Choroid plexus epithelial cell (primary cell): Measurements from ENCODE around the gene EPHB2.

Experiments used
- DNase-seq: peaks from one replicate; pipeline ENCODE4 v3.0.0-alpha.2; 2010; ENCODE audit warnings: low read depth
- H3K4me3 ChIP-seq: 2 replicates; pipeline ENCODE4 v1.5.1; 2011; ENCODE audit warnings: low read depth, mild to moderate bottlenecking, control low read depth, low read length, moderate library complexity
- TF ChIP-seq, protein P1 (sequence below): conservative IDR thresholded peaks from 2 replicates; pipeline ENCODE4 v1.5.1; 2011; ENCODE audit warnings: low read depth, mild to moderate bottlenecking, control low read depth, inconsistent platforms, low read length, moderate library complexity

EPHB2 gene

DNA sequence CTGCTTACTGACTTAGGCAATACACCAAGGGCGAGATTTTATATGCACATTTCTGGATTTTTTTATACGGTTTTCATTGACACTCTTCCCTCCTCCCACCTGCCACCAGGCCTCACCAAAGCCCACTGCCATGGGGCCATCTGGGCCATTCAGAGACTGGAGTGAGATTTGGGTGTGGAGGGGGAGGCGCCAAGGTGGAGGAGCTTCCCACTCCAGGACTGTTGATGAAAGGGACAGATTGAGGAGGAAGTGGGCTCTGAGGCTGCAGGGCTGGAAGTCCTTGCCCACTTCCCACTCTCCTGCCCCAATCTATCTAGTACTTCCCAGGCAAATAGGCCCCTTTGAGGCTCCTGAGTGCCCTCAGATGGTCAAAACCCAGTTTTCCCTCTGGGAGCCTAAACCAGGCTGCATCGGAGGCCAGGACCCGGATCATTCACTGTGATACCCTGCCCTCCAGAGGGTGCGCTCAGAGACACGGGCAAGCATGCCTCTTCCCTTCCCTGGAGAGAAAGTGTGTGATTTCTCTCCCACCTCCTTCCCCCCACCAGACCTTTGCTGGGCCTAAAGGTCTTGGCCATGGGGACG, 204.1 kb downstream of the EPHB2 start:
- no peak for DNase-seq
- TF ChIP-seq, protein P1, sequence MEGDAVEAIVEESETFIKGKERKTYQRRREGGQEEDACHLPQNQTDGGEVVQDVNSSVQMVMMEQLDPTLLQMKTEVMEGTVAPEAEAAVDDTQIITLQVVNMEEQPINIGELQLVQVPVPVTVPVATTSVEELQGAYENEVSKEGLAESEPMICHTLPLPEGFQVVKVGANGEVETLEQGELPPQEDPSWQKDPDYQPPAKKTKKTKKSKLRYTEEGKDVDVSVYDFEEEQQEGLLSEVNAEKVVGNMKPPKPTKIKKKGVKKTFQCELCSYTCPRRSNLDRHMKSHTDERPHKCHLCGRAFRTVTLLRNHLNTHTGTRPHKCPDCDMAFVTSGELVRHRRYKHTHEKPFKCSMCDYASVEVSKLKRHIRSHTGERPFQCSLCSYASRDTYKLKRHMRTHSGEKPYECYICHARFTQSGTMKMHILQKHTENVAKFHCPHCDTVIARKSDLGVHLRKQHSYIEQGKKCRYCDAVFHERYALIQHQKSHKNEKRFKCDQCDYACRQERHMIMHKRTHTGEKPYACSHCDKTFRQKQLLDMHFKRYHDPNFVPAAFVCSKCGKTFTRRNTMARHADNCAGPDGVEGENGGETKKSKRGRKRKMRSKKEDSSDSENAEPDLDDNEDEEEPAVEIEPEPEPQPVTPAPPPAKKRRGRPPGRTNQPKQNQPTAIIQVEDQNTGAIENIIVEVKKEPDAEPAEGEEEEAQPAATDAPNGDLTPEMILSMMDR = no peak
- no peak overlapping the region for H3K4me3 ChIP-seq

DNA sequence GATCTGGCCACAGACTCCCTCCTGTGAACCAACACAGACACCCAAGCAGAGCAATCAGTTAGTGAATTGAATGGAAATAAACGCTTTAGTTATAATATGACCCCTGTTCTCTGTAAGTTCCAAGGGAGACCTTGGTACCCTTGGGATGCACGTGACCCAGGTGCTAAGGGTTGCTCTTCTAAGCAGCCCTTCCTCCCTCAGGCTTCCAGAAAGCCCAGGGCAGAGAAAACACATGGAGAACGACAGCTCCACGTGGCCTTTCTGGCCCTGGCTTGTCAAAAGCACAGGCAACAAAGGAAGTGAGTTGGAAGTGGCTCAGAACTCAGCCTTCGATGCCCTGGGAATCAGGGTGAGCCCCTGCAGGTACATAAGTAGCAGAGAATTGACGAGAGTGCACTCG, 204.6 kb downstream of the EPHB2 start:
- no peak for DNase-seq
- H3K4me3 ChIP-seq = no peak overlapping the region
- TF ChIP-seq, protein P1 = no peak

DNA sequence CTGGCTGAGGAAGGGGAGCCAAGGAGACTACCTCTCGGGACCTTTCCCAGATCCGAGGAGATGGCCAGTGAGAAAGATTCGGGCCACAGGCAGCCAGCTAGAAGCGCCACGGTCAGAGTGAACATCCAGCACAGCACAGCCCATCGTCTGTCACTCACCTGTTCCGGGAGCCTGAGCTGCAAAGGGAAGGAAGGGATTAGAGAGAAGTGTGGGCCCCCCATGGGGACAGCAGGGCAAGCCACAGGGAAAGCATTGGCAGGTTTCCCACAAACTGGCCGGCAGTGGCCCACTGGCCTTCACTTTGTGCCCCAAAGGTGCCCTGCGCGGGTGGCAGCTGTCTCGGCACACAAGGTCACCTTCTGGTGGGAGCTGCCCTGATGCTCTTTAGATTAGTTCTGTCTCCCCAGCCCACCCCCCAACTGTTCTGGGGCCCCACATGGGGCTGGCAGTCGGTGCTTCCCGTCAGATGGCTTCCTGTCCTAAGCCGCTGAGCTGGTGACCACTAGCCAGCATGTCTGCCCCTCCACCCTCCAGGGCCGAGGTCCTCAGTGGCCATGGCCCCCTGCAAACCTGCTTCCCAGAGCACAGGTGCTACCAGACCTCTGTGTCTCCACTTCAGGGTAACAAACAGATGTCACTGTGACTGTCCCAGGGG, 205.3 kb downstream of the EPHB2 start:
- no peak for DNase-seq
- TF ChIP-seq, protein P1 = no peak
- no peak overlapping the region for H3K4me3 ChIP-seq

DNA sequence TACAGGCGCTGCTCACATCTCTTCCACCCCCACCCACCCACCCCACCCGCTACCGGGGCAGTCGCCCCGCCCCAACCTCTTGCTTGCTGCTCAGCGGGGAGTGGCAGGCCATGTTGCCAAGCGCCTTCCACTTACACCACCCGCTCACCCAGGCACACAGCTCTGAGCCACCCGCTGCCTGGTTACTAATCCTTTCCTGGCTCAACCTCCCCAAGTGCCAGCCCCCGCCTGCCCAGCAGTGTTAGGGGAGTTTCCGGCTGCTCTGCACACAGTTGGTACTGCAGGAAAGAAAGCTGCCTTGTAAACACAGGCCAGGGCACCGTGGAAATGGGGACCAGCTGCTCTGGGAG, 205.8 kb downstream of the EPHB2 start:
- DNase-seq = no peak
- TF ChIP-seq, protein P1 = no peak
- H3K4me3 ChIP-seq = no peak overlapping the region

DNA sequence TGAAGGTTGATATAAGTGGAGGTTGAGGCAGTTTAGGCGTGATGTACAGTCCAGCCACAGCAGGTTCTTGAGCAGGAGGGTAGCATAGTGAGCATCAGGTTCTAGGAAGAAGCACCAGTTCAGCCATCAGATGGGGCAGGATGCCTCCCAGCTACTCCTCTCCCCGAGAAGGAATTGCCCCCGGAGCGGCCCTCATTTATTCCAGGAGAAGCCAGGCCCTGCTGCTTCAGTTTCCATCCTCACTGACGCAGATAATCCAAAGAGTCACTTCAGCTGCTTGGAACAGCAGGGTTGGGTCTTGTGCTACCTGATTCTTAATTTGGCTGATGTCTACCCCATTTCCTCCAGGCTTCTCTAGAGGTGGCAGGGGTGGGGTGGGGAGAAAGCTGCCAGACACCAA, 207.3 kb downstream of the EPHB2 start:
- H3K4me3 ChIP-seq = no peak overlapping the region
- TF ChIP-seq, protein P1 = no peak
- no peak for DNase-seq

DNA sequence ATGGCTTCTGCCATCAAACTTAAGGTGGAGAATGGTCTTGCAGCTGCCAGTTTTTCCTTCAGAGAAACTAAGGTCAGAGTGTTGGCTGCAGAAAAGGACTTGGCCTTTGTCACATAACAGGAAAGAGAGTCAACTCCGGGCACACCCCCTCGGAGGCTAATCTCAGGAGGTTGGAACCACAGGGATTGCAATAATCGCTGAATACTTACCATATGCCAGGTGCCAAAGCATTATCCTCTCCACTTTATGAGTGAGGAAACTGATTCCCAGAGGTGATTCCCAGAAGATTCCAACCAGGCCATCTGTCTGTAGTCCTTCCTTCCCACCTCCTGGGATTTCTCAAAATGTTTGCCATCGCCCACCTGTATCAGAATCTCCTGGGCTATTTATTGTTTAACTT, 208.0 kb downstream of the EPHB2 start:
- TF ChIP-seq, protein P1 = no peak
- DNase-seq = no peak
- H3K4me3 ChIP-seq = no peak overlapping the region
